Adrenal gland (tissue), 5 donors: ENCODE measurements around the gene TMEM145.

Experiments used
- CTCF ChIP-seq, 6 experiments: fragments of 450-650 bp in 4 of 6; fragments of 200-600 bp in 2 of 6; sonication (generic) in 1 of 6; IDR thresholded peaks; 1 replicate in 5 of 6; 2 replicates in 1 of 6; pipeline versions ENCODE4 v1.5.1 to v1.8.0; 2016 to 2021; ENCODE audit warnings: antibody characterized with exemption in 6 of 6, mild to moderate bottlenecking in 2 of 6, moderate library complexity in 1 of 6
- POLR2A ChIP-seq, 2 donors: fragments of 450-650 bp; IDR thresholded peaks; one replicate each; pipeline ENCODE4 v1.6.1; 2017; ENCODE audit warnings: antibody characterized with exemption in 2 of 2, mild to moderate bottlenecking in 2 of 2, moderate library complexity in 1 of 2
- donor health status: DM: no; HTN: no; CAD: no.

- TF ChIP-seq CTCF (IDR thresholded peaks at IDR 0.05) (no peak), POLR2A (IDR thresholded peaks at IDR 0.05) (no peak)
Measured at GRCh38 chr19:42367929-42368328, 54.8 kb downstream of the TMEM145 start.
